Transverse colon (tissue), 4 donors: ENCODE data around the gene C1orf159. TPM values are rescaled to one million over a fixed set of nuclear protein-coding genes. Genes with fewer than 3 reads are reported as not detected.
A peak's percentile ranks its signal among the peaks of the same experiment; 100 is the strongest.

Experiments used
- DNase-seq: peaks from one replicate; pipeline ENCODE4 v3.0.0-alpha.2; 2019
- H3K27ac ChIP-seq, 4 donors: fragments of 200-600 bp; sonication (generic); 2 replicates each; pipeline ENCODE4 v1.5.1; 2016 to 2018; ENCODE audit warnings: inconsistent platforms in 4 of 4
- H3K27me3 ChIP-seq: fragments of 200-600 bp; sonication (generic); 2 replicates; pipeline ENCODE4 v1.5.1; 2017; ENCODE audit warnings: inconsistent platforms
- H3K36me3 ChIP-seq, 4 donors: fragments of 200-600 bp; sonication (generic); 2 replicates each; pipeline ENCODE4 v1.5.1; 2017 to 2019; ENCODE audit warnings: inconsistent platforms in 4 of 4
- H3K4me1 ChIP-seq, 4 donors: fragments of 200-600 bp; sonication (generic); 2 replicates each; pipeline ENCODE4 v1.5.1; 2017 to 2020; ENCODE audit warnings: inconsistent platforms in 4 of 4
- H3K4me3 ChIP-seq, 4 donors: fragments of 200-600 bp; sonication (generic); 1 replicate in 1 of 4; 2 replicates in 3 of 4; pipeline versions ENCODE4 v1.5.1 to v1.6.1; 2017 to 2019; ENCODE audit warnings: inconsistent platforms in 4 of 4
- H3K9me3 ChIP-seq, 2 donors: fragments of 200-600 bp; sonication (generic); 2 replicates each; pipeline ENCODE4 v1.5.1; 2017 to 2019; ENCODE audit warnings: inconsistent platforms in 2 of 2
- EP300 ChIP-seq: sonication (generic); formaldehyde crosslinking; IDR thresholded peaks from one replicate; pipeline ENCODE4 v1.6.1; 2017; ENCODE audit warnings: antibody characterized with exemption, low read depth
- POLR2A ChIP-seq: fragments of 450-650 bp; IDR thresholded peaks from one replicate; pipeline ENCODE4 v1.6.1; 2016; ENCODE audit warnings: antibody characterized with exemption, mild to moderate bottlenecking, moderate library complexity
- POLR2AphosphoS5 ChIP-seq, 3 donors: sonication (generic); formaldehyde crosslinking; IDR thresholded peaks; one replicate each; pipeline ENCODE4 v1.6.1; 2016; ENCODE audit warnings: antibody characterized with exemption in 3 of 3
- WGBS, 2 donors: methylation state at CpG; one replicate each; pipeline ENCODE4 v1.1.5; 2018; ENCODE audit warnings: low coverage in 1 of 2; 5-methylcytosine and 5-hydroxymethylcytosine counted together
- in situ Hi-C, 4 donors: fragments of 200-750 bp; cut with MboI; loops; one replicate each; pipeline versions ENCODE4 v1.15.0 to v1.15.1; 2017; ENCODE audit warnings: low sequenced_read_pairs in 3 of 4, low pct_ligation_motif_present in 1 of 4, low pct_unique_long_range_greater_than_20kb in 1 of 4
- intact Hi-C: fragments of 100-400 bp; cut with DNase I; formaldehyde crosslinking; loops from one replicate; pipeline ENCODE4 v1.15.1; 2023; ENCODE audit warnings: low total_unique reads
- total RNA-seq, 4 donors: library from RNA; depleted of rRNA; stranded (reverse); fragments of >200 nt; gene quantifications; one replicate each; pipeline ENCODE4 v1.1.0, GENCODE V29; 2016
- TF ChIP-seq, protein P1 (sequence below), 5 experiments: fragments of 200-600 bp in 3 of 5; fragments of 450-650 bp in 2 of 5; sonication (generic) in 3 of 5; IDR thresholded peaks; 1 replicate in 2 of 5; 2 replicates in 3 of 5; pipeline ENCODE4 v1.5.1; 2016 to 2017; ENCODE audit warnings: antibody characterized with exemption in 5 of 5, inconsistent platforms in 3 of 5, mild to moderate bottlenecking in 2 of 5, moderate library complexity in 1 of 5

Gene C1orf159
- total RNA-seq, 4 donors from 2014 or later, result 23.6 to 108 (median 47.3) TPM

DNA sequence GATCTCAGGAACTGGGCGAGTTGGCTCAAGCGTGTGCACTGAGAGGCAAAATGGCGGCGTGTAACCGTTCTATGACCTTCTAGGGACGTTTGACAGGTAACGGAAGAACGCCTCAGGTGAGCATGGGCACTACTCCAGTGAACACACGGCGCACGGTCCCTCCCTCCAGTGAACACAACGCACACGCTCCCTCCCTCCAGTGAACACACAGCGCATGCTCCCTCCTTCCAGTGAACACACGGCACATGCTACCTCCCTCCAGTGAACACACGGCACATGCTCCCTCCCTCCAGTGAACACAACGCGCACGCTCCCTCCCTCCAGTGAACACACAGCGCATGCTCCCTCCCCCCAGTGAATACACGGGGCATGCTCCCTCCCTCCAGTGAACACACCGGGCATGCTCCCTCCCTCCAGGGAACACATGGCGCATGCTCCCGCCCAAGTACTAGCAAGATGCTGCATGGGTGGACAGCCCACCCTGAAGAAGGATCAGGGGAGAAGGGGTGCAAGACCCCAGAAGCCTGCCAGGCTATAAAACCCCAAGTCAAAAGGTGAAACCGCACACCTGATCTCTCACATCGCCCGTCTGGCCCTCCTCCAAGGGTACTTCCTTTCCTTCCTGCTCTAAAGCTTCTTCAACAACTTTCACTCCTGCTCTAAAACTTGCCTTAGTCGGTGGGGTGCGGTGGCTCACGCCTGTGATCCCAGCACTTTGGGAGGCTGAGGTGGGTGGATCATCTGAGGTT lies 3.5 kb downstream of the C1orf159 start:
- H3K27ac ChIP-seq, result no peak overlapping the region
- no peaks in the 10 kb centered on the region for H3K36me3 ChIP-seq
- no peak overlapping the region for H3K4me3 ChIP-seq
- in situ Hi-C loops (loop anchor here in 3 of 4 donors (10.0 to 25.0 kb wide), 4 partner anchors 78 to 162 kb away; partner anchors contain the start of gene UBE2J2 (in 2 of the 3)), intact Hi-C loops (no loop called here)
- no peaks in the 10 kb centered on the region for H3K27me3 ChIP-seq
- peaks cover 4 to 28% (median 20%) of the 10 kb centered on the region in 4 donors for H3K4me1 ChIP-seq
- 96 to 100% methylated on average over 2 to 30 of the region's 30 CpGs for WGBS, 2 donors
- TF ChIP-seq POLR2A (no peak), EP300 (no peak), POLR2AphosphoS5 (IDR thresholded peaks at IDR 0.05) (no peak)
- TF ChIP-seq, protein P1, sequence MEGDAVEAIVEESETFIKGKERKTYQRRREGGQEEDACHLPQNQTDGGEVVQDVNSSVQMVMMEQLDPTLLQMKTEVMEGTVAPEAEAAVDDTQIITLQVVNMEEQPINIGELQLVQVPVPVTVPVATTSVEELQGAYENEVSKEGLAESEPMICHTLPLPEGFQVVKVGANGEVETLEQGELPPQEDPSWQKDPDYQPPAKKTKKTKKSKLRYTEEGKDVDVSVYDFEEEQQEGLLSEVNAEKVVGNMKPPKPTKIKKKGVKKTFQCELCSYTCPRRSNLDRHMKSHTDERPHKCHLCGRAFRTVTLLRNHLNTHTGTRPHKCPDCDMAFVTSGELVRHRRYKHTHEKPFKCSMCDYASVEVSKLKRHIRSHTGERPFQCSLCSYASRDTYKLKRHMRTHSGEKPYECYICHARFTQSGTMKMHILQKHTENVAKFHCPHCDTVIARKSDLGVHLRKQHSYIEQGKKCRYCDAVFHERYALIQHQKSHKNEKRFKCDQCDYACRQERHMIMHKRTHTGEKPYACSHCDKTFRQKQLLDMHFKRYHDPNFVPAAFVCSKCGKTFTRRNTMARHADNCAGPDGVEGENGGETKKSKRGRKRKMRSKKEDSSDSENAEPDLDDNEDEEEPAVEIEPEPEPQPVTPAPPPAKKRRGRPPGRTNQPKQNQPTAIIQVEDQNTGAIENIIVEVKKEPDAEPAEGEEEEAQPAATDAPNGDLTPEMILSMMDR (IDR thresholded peaks at IDR 0.05), result no peak
- DNase-seq, result peak; percentile 7
- no peaks in the 10 kb centered on the region for H3K9me3 ChIP-seq

GRCh38 chr1:1111516-1112236 lies 4.2 kb downstream of the C1orf159 start:
- Histone ChIP-seq H3K27me3 (no peaks in the 10 kb centered on the region), H3K9me3 (no peaks in the 10 kb centered on the region), H3K27ac (no peak overlapping the region), H3K4me3 (no peak overlapping the region), H3K4me1 (peaks cover 4 to 22% (median 19%) of the 10 kb centered on the region in 4 donors), H3K36me3 (no peaks in the 10 kb centered on the region)
- DNase-seq, result peak; percentile 8
- 83 to 95% methylated on average over 2 to 28 of the region's 28 CpGs for WGBS, 2 donors
- intact Hi-C loops, result no loop called here
- in situ Hi-C loops, result loop anchor here in 3 of 4 donors (10.0 to 25.0 kb wide), 4 partner anchors 77 to 163 kb away; partner anchors contain the start of gene UBE2J2 (in 2 of the 3)
- no peak for TF ChIP-seq POLR2A
- TF ChIP-seq POLR2AphosphoS5 (IDR thresholded peaks at IDR 0.05), result no peak
- no peak for TF ChIP-seq EP300
- TF ChIP-seq, protein P1 (IDR thresholded peaks at IDR 0.05), result no peak

GRCh38 chr1:1110561-1110971 lies 5.3 kb downstream of the C1orf159 start:
- Histone ChIP-seq H3K9me3 (no peaks in the 10 kb centered on the region), H3K36me3 (no peaks in the 10 kb centered on the region), H3K4me1 (peaks cover 4 to 22% (median 17%) of the 10 kb centered on the region in 4 donors), H3K27ac (peak overlapping the region; percentile 71 to 82 (median 77)), H3K4me3 (no peak overlapping the region), H3K27me3 (no peaks in the 10 kb centered on the region)
- intact Hi-C loops, result no loop called here
- TF ChIP-seq POLR2AphosphoS5 (IDR thresholded peaks at IDR 0.05), result no peak
- no peak for TF ChIP-seq EP300
- TF ChIP-seq POLR2A, result no peak
- TF ChIP-seq, protein P1 (IDR thresholded peaks at IDR 0.05), result no peak
- WGBS, 2 donors, result 86 to 100% methylated on average over 13 to 28 of the region's 29 CpGs
- in situ Hi-C loops, result loop anchor here in 3 of 4 donors (10.0 to 25.0 kb wide), 4 partner anchors 76 to 164 kb away; partner anchors contain the start of gene UBE2J2 (in 2 of the 3)
- peak; percentile 6 for DNase-seq

GRCh38 chr1:1109743-1110142 lies 6.1 kb downstream of the C1orf159 start:
- in situ Hi-C loops, result loop anchor here in 3 of 4 donors (10.0 to 25.0 kb wide), 4 partner anchors 75 to 165 kb away; partner anchors contain the start of gene UBE2J2 (in 2 of the 3)

More at GRCh38 chr1:1109743-1110142, 6.1 kb downstream of the C1orf159 start:
- intact Hi-C loops, result no loop called here
- DNase-seq, result peak; percentile 89
- no peaks in the 10 kb centered on the region for H3K27me3 ChIP-seq
- H3K36me3 ChIP-seq, result no peaks in the 10 kb centered on the region
- TF ChIP-seq EP300, result no peak
- no peak for TF ChIP-seq POLR2A
- peak in 2 of 3 donors; percentile 61 to 64 for TF ChIP-seq POLR2AphosphoS5 (IDR thresholded peaks at IDR 0.05)
- TF ChIP-seq, protein P1 (IDR thresholded peaks at IDR 0.05), result no peak
- H3K4me3 ChIP-seq, result no peak overlapping the region
- no peaks in the 10 kb centered on the region for H3K9me3 ChIP-seq
- 48 to 72% methylated on average over 2 to 14 of the region's 14 CpGs for WGBS, 2 donors
- H3K4me1 ChIP-seq, result peaks cover 0 to 15% (median 11%) of the 10 kb centered on the region in 4 donors
- peak overlapping the region; percentile 71 to 82 (median 77) for H3K27ac ChIP-seq
